T-helper 1 cell treated with Interleukin-12 subunit alpha and Interleukin-12 subunit beta and Interleukin-4 antibody, amounts not matched to agents 30 μg/mL and 1 μg/mL, for 36 hours (primary cell): ENCODE results near the gene ZNF76.
A peak's percentile ranks its signal among the peaks of the same experiment; 100 is the strongest.
"Not testable (repeated sequence)": the region's sequence is repeated elsewhere in the genome, so short reads cannot be mapped to it uniquely, and the experiment has no call there.

Experiments used
- H3K27ac Mint-ChIP-seq: one replicate; pipeline ENCODE4 v1.8.0; 2021; ENCODE audit warnings: mild to moderate bottlenecking, mixed read lengths
- H3K27me3 Mint-ChIP-seq: one replicate; pipeline ENCODE4 v1.8.0; 2021; ENCODE audit warnings: low read depth, mixed read lengths
- H3K36me3 Mint-ChIP-seq: one replicate; pipeline ENCODE4 v1.8.0; 2021; ENCODE audit warnings: low read depth, mixed read lengths
- H3K4me1 Mint-ChIP-seq: one replicate; pipeline ENCODE4 v1.8.0; 2021; ENCODE audit warnings: low read depth, mixed read lengths
- H3K4me3 Mint-ChIP-seq: one replicate; pipeline ENCODE4 v1.8.0; 2021; ENCODE audit warnings: mild to moderate bottlenecking, moderate library complexity, mixed read lengths
- H3K9me3 Mint-ChIP-seq: one replicate; pipeline ENCODE4 v1.8.0; 2021; ENCODE audit warnings: mixed read lengths

The ZNF76 gene

DNA sequence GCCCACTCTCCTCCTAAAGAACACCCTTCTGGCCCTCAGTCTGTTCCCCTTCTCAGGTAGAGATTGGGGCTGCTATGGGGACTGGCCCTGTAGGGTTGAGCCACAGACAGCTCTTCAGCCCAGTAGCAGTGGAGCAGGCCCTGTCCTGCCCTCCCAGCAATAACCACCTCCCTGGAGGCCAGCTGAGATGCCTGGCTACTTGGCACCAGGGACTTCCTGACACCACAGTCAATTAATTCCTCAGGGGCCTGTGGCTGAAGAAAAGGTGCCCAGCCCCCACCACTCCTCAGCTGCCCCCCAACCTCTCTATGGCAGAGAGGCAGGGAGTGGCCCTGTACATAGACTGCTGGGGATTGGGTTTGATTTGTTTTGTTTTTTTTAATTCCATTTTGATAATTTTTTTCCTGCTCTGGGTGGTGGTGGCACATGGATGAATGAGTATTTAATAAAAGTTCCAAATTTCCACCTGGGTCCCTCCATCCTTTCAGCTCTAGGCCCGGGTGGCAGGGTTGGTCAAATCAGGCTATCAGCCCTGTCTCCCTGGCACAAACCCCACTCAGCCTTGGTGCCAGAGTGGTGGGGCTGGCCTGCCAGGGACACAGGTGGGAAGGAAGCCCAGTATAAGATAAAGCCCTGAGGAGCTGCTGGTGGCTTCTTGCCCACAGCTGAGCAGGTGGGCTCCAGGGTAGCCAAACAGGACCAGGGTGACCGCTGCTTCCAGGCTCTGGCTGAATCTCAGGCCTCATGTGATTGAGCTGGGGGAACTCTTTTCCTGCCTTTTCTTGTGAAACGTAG is 36.2 kb downstream of the ZNF76 start:
- Mint-ChIP-seq H3K9me3 (no peaks in the 10 kb centered on the region), H3K4me1 (peaks cover 30% of the 10 kb centered on the region), H3K4me3 (no peak overlapping the region), H3K27ac (no peak overlapping the region), H3K36me3 (peaks cover 34% of the 10 kb centered on the region), H3K27me3 (no peaks in the 10 kb centered on the region)

- no peaks in the 10 kb centered on the region for H3K27me3 Mint-ChIP-seq
Measured at GRCh38 chr6:35296931-35297600, 37.5 kb downstream of the ZNF76 start.

DNA sequence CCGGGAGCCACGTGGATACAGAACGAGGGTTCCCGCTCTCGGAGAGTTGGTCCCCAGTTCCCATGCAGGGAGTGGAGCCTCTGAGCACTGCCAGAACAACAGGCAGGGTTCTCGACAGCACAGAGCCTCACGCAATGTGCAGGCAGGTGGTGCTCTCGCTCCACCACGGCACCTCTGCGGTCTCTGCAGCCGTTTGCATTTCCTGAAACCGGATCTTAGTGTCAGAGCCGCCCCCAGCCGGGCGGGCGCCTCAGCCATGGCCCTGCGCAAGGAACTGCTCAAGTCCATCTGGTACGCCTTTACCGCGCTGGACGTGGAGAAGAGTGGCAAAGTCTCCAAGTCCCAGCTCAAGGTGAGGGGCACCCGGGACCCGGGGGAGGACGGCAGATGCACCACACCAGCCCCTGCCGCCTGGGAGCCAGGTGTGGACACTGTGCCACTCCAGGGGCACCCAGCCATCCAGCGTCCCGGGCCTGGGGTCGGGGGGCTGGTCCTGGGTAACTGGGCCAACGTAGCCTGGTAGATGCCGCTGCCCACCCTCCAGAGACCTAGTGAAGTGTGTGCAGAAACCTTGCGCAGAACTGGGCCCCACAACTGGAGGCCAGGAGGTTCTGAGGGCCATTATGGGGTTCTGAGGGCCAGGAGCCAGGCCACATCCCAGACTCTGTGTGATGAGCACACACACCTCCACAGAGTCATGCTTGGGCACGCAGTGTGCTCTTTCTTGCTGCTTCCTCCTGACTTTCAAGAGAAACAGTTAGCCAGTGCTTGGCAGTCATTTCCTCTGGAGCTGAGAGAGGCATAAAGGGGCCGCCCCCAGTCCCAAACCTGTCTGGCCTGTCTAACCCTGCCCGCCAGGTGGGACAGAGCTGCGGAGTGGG is 38.3 kb downstream of the ZNF76 start, which contains the start of gene DEF6:
DEF6 (plus strand) TSS at position 218 of the 881 bp plus-strand sequence; CDS start at position 257, 39 bp downstream.
- H3K9me3 Mint-ChIP-seq, result no peaks in the 10 kb centered on the region
- H3K36me3 Mint-ChIP-seq, result peaks cover 42% of the 10 kb centered on the region
- no peaks in the 10 kb centered on the region for H3K27me3 Mint-ChIP-seq
- peak within 1 kb of the TSS; percentile 99 for H3K27ac Mint-ChIP-seq
- peak within 1 kb of the TSS; percentile 85 for H3K4me3 Mint-ChIP-seq
- peaks cover 46% of the 10 kb centered on the region for H3K4me1 Mint-ChIP-seq

More at GRCh38 chr6:35296931-35297600, 37.5 kb downstream of the ZNF76 start:
- Mint-ChIP-seq H3K36me3 (peaks cover 37% of the 10 kb centered on the region), H3K4me1 (peaks cover 38% of the 10 kb centered on the region), H3K27ac (peak overlapping the region; percentile 88), H3K4me3 (peak overlapping the region; percentile 85), H3K9me3 (no peaks in the 10 kb centered on the region)

DNA sequence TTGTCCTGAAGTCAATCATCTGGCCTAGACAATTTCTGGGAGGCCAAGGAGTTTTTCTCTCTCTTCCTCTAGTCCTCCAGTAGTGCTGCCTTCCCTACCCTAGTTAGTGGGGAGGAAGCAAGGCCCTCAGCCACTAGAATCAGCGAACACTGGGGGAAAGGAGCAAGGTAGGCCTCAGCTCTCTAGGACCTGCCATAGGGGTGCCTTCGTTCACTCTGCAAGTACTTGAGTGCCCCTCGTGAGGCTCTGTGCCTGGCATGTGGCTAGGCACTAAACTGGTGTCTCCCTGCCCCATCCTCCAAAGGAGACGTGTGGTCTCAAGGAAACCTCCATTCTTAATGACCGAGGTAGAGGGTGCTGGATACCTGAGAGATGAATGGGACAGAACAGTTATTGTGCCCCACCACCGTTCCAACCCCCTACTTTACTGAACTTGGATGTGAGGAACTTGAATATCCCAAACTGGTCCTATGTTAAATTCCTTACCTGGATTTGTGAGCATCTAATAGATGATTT is 39.1 kb downstream of the ZNF76 start:
- Mint-ChIP-seq H3K27ac (peak overlapping the region; percentile 99), H3K4me1 (peaks cover 52% of the 10 kb centered on the region), H3K36me3 (peaks cover 48% of the 10 kb centered on the region), H3K27me3 (no peaks in the 10 kb centered on the region), H3K9me3 (no peaks in the 10 kb centered on the region), H3K4me3 (peak overlapping the region; percentile 85)

GRCh38 chr6:35299674-35300073 is 40.1 kb downstream of the ZNF76 start:
- no peaks in the 10 kb centered on the region for H3K9me3 Mint-ChIP-seq
- H3K4me3 Mint-ChIP-seq, result peak overlapping the region; percentile 85
- H3K27me3 Mint-ChIP-seq, result no peaks in the 10 kb centered on the region
- H3K4me1 Mint-ChIP-seq, result peaks cover 56% of the 10 kb centered on the region
- H3K36me3 Mint-ChIP-seq, result peaks cover 51% of the 10 kb centered on the region
- peak overlapping the region; percentile 99 for H3K27ac Mint-ChIP-seq

DNA sequence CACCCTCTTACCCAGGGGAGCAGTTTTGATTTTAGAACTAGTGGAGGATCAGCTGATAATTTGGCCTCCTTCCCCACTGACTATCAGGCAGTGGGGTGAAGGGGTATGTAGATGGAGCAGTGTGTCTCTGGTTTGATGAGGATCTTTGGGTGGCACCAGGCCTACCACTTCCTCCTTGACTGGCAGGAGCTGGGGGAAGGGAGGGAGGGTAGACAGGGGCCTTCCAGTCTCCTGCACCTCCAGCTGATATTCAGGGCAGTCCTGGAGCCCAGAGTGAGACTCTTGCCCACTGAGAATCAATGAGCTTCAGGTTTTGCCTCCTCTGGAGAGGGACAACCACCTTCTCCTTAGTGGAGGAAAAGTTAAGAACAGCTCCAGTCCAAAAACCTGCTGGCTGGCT is 41.3 kb downstream of the ZNF76 start:
- H3K27me3 Mint-ChIP-seq, result no peaks in the 10 kb centered on the region
- H3K4me3 Mint-ChIP-seq, result peak overlapping the region; percentile 85
- H3K4me1 Mint-ChIP-seq, result peaks cover 61% of the 10 kb centered on the region

GRCh38 chr6:35302604-35303241 is 43.2 kb downstream of the ZNF76 start:
- Mint-ChIP-seq H3K9me3 (no peaks in the 10 kb centered on the region), H3K36me3 (peaks cover 59% of the 10 kb centered on the region)

More for the DNA sequence above, 41.3 kb downstream of the ZNF76 start:
- Mint-ChIP-seq H3K36me3 (peaks cover 47% of the 10 kb centered on the region), H3K27ac (peak overlapping the region; percentile 99), H3K9me3 (no peaks in the 10 kb centered on the region)

GRCh38 chr6:35304299-35304698 is 44.8 kb downstream of the ZNF76 start:
- Mint-ChIP-seq H3K36me3 (peaks cover 60% of the 10 kb centered on the region), H3K27me3 (no peaks in the 10 kb centered on the region), H3K27ac (peak overlapping the region; percentile 99), H3K4me1 (peaks cover 70% of the 10 kb centered on the region), H3K9me3 (no peaks in the 10 kb centered on the region), H3K4me3 (peak overlapping the region; percentile 89)

More at GRCh38 chr6:35302604-35303241, 43.2 kb downstream of the ZNF76 start:
- Mint-ChIP-seq H3K27me3 (no peaks in the 10 kb centered on the region), H3K27ac (peak overlapping the region; percentile 99), H3K4me1 (peaks cover 66% of the 10 kb centered on the region), H3K4me3 (peak overlapping the region; percentile 89)

- H3K9me3 Mint-ChIP-seq, result no peaks in the 10 kb centered on the region
- H3K4me1 Mint-ChIP-seq, result peaks cover 72% of the 10 kb centered on the region
- H3K27ac Mint-ChIP-seq, result peak overlapping the region; percentile 36
- peaks cover 61% of the 10 kb centered on the region for H3K36me3 Mint-ChIP-seq
- no peak overlapping the region for H3K4me3 Mint-ChIP-seq
- H3K27me3 Mint-ChIP-seq, result no peaks in the 10 kb centered on the region
Measured at GRCh38 chr6:35305117-35305516, 45.6 kb downstream of the ZNF76 start.

GRCh38 chr6:35307138-35307537 is 47.6 kb downstream of the ZNF76 start:
- H3K9me3 Mint-ChIP-seq, H3K27me3 Mint-ChIP-seq, H3K4me3 Mint-ChIP-seq, H3K27ac Mint-ChIP-seq: not testable (repeated sequence)
- Mint-ChIP-seq H3K4me1 (peaks cover 73% of the 10 kb centered on the region), H3K36me3 (peaks cover 64% of the 10 kb centered on the region)

- H3K9me3 Mint-ChIP-seq, H3K4me3 Mint-ChIP-seq, H3K27me3 Mint-ChIP-seq: not testable (repeated sequence)
- H3K27ac Mint-ChIP-seq, result peak overlapping the region; percentile 96
- peaks cover 62% of the 10 kb centered on the region for H3K36me3 Mint-ChIP-seq
- peaks cover 71% of the 10 kb centered on the region for H3K4me1 Mint-ChIP-seq
Measured at GRCh38 chr6:35308543-35308942, 49.0 kb downstream of the ZNF76 start.

DNA sequence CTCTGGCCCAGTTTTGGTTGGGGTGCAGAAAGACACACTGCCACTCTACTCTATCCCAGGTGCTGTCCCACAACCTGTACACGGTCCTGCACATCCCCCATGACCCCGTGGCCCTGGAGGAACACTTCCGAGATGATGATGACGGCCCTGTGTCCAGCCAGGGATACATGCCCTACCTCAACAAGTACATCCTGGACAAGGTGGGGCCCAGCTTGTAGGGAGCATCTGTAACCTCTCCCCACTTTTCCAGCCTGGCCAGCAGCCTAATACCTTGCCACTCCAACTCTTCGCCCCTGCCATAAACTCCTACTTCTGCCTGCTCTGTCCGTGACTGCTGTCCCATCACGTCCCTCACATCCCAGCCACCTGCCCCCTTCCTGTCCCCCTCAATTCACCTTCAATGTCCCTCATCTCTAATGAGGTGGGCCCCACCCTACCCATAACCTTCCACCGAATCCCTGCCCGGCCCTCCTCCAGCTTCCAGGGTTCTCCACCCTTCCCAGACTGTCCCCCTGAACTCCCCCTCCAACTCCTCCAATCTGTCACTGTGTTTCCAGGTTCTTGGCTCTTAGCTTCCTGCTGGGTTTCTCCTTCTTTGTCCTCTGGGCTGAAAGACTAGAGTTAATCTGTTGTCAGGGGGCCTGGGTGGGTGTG is 50.2 kb downstream of the ZNF76 start:
- Mint-ChIP-seq H3K9me3 (no peaks in the 10 kb centered on the region), H3K4me1 (peaks cover 67% of the 10 kb centered on the region), H3K27me3 (no peaks in the 10 kb centered on the region), H3K4me3 (peak overlapping the region; percentile 60), H3K36me3 (peaks cover 63% of the 10 kb centered on the region), H3K27ac (peak overlapping the region; percentile 96)

GRCh38 chr6:35310265-35310831 is 50.8 kb downstream of the ZNF76 start:
- peak overlapping the region; percentile 96 for H3K27ac Mint-ChIP-seq
- H3K9me3 Mint-ChIP-seq, result no peaks in the 10 kb centered on the region
- peak overlapping the region; percentile 60 for H3K4me3 Mint-ChIP-seq
- peaks cover 69% of the 10 kb centered on the region for H3K36me3 Mint-ChIP-seq
- H3K27me3 Mint-ChIP-seq, result no peaks in the 10 kb centered on the region
- H3K4me1 Mint-ChIP-seq, result peaks cover 69% of the 10 kb centered on the region
